GM18519 (cell line): Measurements from ENCODE around the gene ATRNL1.

Experiments used
- ATAC-seq: cut with Tn5 transposase; IDR thresholded peaks from one replicate; pipeline ENCODE4 v1.9.1; 2021; ENCODE audit warnings: mild to moderate bottlenecking, moderate library complexity; ENCODE audit not compliant: unreplicated experiment, low FRiP score

Gene ATRNL1

DNA sequence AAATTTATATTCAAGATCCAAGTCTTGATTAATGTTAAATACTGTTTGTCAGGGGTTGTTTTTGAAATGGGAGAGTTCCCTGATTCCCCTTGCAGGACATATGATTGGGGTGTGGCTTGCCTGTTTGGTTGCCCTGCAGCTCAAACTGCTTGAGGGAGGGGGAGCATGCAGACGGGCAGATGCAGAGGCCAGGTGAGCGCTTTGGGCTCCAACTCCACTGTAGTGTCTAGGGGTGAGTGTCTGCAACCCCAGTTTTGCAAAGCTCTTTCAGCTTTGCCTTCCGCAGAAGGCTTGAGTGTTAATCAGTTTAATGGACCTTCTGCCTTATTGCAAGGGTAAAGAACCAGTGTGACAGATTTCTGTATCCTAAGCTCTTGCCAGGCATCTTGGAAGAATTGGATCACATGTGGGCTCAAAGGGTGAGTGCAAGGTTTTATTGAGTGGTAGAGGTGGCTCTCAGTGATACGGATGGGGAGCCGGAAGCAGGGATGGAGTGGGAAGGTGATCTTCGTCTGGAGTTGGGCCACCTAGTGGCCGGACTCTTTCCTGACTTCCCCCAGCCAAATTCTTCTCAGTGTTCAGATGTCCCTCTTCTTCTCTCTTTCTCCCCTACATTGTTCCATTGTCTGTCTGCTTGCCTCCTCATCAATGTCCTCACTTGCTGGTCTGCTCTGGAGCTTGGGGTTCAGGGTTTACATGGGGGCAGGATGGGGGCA is 479.7 kb downstream of the ATRNL1 start:
- ATAC-seq, result no peak

GRCh38 chr10:115580239-115580638 is 487.1 kb downstream of the ATRNL1 start:
- no peak for ATAC-seq

GRCh38 chr10:115593060-115593459 is 499.9 kb downstream of the ATRNL1 start:
- ATAC-seq, result no peak

DNA sequence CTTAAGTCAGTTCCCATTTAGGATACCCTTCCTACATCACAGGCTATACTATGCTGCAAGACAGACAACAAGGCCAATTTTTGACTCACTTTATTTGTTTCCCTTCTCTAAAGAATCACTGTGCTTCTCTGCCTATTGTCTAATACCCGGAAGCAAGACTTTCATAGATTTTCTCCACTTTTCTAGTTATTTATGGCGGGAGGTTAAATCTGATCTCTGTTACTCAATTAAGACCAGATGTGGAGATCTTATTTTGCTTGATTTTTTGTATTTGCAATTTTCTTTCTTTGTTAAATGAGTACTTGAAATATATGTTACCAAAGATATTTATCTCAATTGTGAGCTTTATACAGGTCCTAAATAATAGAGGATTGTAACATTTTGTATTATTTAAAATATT is 511.5 kb downstream of the ATRNL1 start:
- ATAC-seq, result no peak

DNA sequence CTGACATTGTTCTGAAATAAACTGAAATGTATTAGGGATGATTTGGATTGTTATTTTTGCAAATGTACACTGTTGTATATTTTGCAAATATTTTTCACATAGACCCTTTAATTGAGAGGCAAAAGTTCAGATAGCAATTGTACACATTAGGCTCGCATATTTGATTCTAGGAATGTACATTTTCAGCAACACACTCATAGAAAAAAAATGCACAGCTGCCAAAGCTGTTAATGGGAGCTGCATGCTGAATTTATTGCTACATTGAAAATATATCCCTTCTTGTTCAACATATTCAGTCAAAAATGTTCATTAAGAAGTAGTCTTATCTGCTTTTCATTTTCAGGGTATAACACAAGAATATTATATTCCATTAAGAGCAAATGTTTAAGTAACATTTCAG is 512.9 kb downstream of the ATRNL1 start:
- no peak for ATAC-seq

DNA sequence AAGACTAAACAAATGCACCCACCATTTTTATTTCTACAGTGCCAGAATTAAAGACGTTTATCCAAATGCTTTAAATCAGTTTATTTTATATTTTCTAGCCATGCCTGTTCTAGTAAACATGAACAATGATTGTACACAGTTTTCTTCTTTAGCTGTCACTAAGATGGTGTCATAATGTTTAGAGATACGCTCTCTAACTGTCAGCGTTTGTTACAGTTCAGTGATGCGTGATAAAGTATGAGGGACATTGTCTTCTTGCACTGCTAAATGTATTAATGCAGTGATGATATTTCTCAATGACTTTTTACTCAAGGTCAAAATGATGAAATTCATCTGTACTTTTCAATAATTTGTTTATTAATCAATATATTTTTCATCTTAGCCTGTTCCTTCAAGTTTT is 513.6 kb downstream of the ATRNL1 start:
- ATAC-seq, result no peak

DNA sequence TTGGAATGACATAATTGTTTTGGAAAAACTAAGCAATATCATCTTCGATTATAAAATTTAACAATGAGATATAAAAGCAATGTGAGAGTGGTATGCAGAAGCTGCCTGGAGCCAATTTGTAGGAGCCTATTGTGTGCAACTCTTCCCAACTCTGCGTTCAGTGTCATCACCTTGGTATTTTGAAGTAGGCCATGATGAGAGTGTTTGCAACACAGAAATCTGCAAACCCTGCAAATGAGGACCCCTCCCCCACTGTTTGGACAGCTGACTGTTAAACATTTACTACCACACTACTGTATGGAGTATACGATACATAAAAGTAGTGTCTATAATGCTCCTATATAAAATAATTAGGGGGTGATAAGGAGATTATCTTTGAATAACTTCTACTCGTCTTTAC is 531.3 kb downstream of the ATRNL1 start:
- ATAC-seq, result no peak

GRCh38 chr10:115628616-115629015 is 535.5 kb downstream of the ATRNL1 start:
- no peak for ATAC-seq

DNA sequence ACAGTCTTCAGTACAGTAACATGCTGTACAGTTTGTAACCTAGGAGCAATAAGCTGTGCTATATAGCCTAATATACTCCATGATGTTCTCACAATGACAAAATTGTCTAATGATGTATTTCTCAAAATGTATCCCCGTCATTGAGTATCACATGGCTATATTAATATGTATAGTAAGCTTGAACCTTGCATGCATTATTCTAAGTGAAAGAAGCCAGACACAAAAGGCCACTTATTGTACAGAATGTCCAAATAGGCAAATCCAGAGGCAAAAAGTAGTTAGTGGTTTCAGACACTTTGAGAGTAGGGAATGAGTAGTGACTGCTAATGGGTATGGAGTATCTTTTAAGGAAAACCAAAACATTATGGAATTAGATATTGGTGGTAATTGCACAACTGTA is 545.1 kb downstream of the ATRNL1 start:
- no peak for ATAC-seq

GRCh38 chr10:115649217-115649616 is 556.1 kb downstream of the ATRNL1 start:
- no peak for ATAC-seq

- ATAC-seq, result no peak
Measured at GRCh38 chr10:115653473-115653872, 560.3 kb downstream of the ATRNL1 start.

GRCh38 chr10:115654961-115655360 is 561.8 kb downstream of the ATRNL1 start:
- ATAC-seq, result no peak

GRCh38 chr10:115657161-115657860 is 564.1 kb downstream of the ATRNL1 start:
- ATAC-seq, result no peak

DNA sequence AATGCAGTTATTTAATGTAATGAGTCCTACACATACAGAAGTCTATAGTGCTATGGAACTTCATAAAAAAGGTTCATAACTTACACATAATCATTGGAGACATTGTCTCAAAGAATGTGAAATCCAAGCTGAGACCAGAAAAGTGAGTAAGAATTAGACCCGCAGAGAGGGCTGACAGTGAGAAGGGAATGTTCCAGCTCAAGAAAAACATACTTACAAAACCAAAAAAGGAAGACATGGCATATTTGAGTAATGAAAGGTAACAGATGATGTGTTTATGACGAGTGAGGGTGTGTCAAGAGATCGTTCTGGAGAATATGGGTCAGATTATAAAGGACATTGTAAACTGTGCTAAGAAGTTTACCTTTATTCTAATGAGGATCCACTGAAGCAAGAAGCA is 566.5 kb downstream of the ATRNL1 start:
- ATAC-seq, result no peak

DNA sequence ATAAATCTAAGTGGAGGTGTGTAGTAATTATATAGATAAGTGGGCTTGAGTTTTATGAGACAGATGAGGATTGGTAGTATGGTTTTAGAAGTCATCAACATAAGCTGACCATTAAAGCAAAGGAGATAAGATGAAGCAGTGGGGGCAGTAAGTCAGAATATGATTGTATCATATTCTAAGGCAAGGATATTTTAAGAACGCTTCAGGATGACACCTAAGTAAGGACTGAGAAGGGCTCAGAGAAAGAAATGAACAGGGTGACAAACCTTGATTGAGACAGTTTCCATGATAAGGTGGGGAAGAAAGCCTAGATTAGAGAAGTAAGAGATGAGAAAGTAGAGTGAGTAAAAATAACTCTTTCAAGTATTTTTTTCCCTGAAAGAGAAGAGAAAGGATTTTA is 567.2 kb downstream of the ATRNL1 start:
- no peak for ATAC-seq

- no peak for ATAC-seq
Measured at GRCh38 chr10:115662422-115662821, 569.3 kb downstream of the ATRNL1 start.

GRCh38 chr10:115665549-115665948 is 572.4 kb downstream of the ATRNL1 start:
- no peak for ATAC-seq

DNA sequence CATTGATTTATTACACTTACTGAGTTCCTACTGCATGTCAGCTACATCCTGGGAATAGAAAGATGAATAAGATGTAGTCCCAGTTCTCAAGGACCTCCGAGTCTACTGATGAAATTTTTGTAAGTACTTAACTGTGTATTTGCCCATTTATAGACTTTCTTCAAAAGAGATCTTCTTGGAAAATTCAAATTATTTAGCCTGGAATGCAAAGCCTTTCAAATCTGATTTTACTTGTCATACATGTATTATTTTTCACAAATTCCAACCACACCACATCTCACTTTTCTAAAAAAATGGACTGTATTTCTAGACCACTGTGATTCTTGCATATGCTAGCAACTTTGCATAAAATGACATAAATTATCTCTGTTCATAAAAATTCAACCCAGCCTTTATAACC is 581.3 kb downstream of the ATRNL1 start:
- no peak for ATAC-seq

DNA sequence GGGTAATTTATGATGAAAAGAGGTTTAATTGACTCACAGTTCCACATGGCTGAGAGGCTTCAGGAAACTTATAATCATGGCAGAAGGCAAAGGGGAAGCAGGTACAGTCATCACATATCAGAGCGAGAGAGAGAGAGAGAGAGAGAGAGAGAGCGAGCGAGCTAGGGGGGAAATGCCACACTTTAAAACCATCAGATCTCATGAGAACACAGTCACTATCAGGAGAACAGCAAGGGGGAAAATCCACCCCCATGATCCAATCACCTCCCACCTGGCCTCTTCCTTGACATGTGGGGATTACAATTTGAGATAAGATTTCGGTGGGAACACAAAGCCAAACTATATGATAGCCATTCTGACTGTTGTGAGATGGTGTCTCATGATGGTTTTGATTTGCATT is 603.6 kb downstream of the ATRNL1 start:
- no peak for ATAC-seq

DNA sequence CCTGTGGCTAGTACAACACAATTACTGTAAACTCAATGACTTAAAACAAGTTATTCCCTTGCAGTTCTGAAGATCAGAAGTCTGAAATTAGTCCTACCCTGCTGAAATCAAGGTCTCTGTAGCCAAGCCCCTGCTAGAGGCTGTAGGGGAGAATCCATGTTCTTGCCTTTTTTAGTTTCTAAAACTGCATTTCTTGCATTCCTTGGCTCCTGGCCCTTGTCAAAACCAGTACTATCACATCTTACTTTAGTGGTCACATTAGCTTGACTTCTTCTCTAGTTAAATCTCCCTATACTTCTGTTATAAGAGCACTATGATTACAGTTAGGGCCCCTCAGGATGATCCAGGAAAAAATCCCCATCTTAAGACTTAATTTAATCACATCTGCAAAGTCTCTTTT is 612.9 kb downstream of the ATRNL1 start:
- no peak for ATAC-seq

DNA sequence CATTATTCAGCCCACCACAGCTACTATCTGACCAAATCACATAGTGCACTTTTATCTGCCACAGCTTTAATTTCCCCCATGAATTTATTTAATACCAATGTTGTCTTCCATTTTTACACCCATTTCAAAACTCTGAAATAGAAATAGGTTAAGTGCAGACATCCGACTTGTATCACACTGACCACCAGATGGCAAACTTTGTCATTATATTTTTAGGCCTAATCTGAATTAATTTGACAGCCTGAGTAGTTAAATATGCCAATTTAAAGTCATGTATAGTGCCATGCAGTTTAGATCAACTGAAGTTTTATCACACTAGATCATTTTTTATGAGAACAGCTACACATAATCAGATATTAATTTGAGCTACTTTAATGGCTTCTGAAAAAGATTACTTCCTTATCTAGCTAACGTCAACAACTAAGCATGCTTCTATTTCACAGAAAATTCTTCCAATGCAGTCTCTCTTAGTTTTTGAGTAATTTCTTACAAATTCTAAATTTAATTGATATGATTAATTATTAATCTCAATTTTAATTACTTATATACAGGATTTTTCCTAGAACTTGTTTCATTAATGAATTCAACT is 613.4 kb downstream of the ATRNL1 start:
- ATAC-seq, result no peak

GRCh38 chr10:115710136-115710535 is 617.0 kb downstream of the ATRNL1 start:
- no peak for ATAC-seq
